Ammon's horn (tissue), 1 donor: ENCODE results near the gene HSPB6.
A peak's percentile ranks its signal among the peaks of the same experiment; 100 is the strongest.

ENCODE experiments used
- DNase-seq: peaks from one replicate; pipeline ENCODE4 v3.0.0-alpha.2; 2016; ENCODE audit warnings: low spot score

Gene HSPB6

DNA sequence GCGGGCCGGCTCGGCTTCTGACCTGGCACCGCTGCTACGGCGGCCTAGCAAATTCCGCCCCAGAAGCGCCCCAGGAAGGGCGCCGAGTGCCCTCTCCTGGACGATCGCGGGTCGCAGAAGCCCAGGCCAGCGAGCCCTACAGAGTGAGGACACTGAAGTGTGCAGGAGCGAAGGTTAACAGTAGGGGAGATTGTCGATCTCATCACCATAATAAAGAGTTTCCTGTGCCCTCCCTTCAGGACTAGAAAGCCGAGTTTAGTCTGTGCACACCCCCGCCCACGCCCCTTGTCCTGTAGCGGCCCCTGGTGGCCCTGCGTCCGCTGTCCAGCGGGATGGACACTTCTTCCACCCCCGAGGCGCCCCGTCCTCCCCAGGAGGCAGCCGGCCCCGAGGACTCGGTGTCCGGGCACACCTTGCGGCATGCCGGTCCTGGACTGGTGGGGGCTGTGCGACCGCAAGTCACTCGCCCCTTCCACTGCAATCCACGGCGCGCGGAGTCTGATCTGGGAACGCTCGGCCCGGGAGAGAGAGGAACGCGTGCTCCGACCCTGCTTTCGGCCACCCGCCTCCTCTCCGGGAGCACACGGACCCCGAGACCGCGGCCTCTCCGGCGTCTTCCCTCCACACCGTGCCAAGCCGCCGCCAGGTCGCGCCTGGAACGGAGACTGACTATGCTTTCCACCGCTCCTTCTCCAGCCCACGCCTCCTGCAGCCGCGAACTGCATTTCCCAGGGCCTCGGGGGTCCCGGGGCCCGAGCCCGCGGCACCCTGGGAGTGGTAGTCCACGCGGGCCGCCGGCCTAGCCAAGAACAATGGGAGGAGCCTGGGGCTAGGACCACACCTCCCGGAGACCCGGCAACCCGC lies 39.8 kb downstream of the HSPB6 start:
- peak; percentile 96 for DNase-seq

DNA sequence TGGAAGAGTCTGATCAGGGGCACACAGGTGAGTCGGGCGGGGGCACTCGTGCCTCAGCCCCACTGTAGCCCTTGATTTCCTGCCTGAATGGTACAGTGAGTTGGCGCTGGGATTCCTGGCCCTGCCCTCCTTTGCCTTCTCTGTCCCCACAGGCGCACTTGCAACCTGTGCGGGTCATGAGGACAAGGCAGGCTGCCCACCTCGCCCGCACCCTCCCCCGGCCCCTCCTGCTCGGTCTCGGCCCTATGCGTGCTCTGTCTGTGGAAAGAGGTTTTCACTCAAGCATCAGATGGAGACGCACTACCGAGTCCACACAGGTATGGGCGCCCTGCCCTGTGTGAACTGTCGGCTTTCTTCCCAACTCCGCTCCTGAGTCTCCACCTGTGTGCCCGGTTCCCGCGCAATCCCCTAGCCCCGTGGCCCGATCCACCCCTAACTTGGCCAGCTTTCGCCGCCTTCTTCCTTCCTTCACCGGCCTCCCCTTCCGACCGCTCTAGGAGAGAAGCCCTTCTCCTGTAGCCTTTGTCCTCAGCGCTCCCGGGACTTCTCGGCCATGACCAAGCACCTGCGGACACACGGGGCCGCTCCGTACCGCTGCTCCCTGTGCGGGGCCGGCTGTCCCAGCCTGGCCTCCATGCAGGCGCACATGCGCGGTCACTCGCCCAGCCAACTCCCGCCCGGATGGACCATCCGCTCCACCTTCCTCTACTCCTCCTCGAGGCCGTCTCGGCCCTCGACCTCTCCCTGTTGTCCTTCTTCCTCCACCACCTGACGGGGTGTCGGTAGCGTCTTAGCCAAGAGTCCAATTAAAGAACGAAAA lies 40.6 kb downstream of the HSPB6 start:
- DNase-seq = peak; percentile 75

DNA sequence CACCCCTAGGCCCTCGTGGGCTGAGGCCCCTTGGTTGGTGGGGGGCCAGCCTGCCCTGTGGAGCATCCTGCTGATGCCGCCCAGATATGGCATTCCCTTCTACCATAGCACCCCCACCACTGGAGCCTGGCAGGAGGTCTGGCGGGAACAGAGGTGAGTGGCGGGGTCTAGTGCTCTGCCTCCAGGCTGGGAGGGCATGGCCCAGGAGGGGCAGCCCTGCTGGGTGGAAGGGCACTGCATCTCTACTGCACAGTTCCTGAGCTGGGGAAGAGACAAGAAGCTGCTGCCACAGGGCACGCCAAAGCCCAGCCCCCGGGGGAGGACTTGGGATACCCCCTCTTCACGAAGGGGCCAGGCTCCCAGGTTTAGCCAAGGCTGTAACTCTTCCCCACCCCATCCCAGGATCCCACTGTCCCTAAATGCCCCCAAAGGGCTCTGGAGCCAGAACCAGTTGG lies 41.4 kb downstream of the HSPB6 start:
- no peak for DNase-seq

DNA sequence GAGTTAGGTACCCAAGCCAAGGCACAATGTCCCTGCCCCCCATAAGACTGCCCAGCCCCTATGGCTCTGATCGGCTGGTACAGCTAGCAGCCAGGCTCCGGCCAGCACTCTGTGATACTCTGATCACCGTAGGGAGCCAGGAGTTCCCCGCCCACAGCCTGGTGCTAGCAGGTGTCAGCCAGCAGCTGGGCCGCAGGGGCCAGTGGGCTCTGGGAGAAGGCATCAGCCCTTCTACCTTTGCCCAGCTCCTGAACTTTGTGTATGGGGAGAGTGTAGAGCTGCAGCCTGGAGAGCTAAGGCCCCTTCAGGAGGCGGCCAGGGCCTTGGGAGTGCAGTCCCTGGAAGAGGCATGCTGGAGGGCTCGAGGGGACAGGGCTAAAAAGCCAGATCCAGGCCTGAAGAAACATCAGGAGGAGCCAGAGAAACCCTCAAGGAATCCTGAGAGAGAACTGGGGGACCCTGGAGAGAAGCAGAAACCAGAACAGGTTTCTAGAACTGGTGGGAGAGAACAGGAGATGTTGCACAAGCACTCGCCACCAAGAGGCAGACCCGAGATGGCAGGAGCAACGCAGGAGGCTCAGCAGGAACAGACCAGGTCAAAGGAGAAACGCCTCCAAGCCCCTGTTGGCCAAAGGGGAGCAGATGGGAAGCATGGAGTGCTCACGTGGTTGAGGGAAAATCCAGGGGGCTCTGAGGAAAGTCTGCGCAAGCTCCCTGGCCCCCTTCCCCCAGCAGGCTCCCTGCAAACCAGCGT lies 42.1 kb downstream of the HSPB6 start:
- no peak for DNase-seq

DNA sequence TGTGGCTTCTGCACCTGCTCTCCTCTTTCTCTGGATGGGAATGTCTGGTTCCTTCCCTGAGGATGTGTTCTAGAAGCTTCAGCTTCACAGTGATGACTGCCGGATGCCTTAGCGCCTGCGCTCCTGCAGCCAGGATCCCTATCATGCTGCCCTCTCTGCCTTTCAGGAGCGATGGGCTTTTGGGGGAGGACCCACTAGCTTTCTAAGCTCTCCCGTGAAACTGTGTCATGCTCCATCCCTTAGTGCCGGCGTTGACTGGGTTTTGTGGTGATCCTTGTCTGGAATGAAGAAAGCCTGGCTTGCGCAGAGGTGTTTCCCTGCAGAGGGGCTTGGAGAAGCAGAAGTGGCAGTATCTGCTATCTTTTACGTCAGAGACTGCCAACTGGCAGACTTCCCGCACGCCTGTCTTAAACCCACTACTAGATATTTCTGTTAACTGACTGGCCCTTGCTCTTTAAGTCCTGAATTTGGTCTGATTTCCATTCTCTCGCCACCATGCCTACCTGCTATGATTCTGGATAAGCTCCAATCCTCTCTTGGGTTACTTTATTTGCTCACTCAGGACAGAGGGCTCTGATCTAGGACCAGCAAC lies 42.8 kb downstream of the HSPB6 start:
- no peak for DNase-seq

DNA sequence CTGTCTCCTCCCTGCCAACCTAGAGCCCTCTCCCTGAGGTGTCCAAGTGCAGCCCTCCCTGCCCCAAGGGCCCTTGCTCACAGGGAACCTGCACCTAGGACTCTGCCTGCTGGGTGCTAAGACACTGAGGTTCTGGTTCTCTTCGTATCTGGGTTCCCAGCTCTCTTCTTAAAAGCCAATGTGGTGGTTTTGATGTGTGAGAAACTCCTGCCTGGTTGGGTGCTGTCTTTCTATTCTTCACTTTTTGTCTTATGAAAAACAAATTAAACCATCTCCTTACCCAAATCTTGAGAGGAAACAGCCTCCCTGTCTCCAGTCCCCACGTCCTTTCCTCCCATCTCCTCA lies 43.4 kb downstream of the HSPB6 start:
- no peak for DNase-seq

DNA sequence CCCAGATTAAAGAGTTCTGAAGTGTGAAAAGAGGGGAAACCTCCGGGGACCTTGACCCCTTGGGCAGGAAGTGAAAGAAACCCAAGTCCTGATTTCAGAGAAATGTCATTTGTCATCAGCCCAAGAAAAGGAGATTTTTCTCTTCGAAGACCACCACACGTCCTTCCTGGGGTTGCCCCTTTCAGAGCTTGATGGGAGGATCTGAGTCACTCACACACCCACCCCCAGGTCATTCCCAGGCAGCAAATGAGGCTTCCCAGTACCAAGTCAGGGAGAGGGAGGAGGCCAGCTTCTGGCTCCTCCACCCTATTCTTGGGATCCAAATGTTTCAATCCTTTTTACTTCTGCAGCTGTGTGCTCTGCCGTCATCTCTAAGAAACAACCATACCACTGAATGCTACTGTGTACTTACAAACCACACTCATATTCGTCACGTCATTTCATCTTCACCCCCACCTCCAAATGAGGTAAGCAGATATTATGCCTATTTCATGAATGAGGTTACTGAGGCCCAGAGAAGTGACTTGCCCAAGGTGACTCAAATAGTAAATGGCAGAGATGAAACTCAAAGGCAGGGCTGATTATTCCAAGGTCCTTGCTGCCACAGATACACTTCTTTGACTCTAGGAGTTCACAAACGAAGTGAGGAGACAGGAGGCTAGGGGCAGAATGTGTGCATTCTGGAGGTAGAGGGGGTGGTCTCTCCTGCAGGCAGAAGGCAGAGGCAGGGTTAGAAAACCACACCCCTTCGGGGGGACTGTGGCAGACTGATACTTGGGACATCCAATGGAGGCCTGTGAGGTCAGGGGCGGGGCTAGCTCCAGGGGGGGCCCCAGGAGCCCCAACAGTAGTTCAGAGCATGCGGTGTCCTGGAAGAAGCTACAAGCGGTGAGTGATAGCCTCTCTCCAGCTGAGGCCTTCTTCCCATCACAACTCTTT lies 44.0 kb downstream of the HSPB6 start:
- no peak for DNase-seq

DNA sequence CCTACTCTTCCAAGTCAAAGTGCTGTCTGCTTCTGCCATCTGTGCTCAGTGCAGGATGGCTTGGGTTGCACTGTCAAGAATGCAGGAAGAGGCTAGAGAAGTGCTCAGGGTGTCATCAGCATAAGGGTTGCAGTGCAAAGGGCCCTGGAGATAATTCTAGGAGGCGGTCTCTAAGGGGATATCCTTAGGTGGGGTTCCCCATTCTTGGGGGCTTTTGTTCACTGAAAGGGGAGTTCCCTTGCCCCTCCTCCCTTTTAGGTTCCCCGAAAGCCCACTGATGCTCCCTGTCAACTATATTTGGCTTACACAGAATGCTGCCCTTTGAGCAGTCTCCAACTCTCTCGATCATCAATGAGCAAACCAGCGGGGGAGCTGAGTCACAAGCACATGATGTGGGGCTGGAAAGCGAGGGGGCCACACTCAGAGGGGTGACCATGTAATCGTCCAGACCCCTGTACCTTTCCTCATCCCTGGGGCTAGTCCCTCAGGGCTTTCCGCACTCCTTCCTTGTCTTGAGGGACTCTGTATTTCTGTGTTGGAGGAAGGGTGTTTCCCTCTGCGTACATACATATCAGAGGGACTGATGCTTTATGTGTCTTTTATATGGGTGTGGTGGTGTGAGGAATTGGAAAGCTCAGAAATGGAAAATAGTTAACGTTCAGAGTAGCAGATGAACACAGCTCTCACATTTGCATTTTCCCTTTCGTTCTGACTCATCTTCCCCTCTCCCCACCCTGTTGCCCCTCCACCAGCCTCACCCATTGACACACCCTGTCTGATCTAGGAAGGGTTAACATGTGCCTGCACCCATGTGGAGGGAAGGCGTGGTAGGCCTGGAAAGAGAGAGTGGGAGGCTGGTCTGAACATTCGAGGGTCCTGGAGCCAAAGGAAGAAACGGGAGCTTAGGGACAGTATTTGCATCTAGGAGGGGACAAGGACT lies 45.8 kb downstream of the HSPB6 start:
- no peak for DNase-seq

DNA sequence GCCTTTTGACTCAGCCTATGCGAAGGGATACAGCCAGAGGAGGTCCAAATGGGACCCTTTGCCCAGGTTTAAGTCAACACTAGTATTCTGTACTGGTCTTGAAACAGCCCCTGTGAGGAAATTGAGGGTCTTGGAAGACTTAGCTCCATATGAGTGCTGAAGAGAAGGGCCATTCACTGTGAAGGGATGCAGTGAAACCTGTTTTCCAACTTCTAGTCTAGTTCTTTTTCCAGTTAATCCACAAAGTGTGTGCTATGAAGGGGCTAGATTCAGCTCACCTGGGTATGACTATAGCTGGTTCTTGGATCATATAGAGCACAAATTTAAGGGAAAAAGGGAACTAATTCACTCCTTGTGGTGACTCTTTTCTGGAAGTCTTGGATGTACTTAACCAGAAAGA lies 48.4 kb downstream of the HSPB6 start:
- no peak for DNase-seq
